NOMO-1 treated with DMSO at 0.1 percent for 48 hours (cell line): ENCODE results near the gene CYFIP2.

Experiments used
- DNase-seq: peaks from one replicate; lab custom pipeline; 2025; ENCODE audit not compliant: unreplicated experiment; lab: John Stamatoyannopoulos, UW

Gene CYFIP2

DNA sequence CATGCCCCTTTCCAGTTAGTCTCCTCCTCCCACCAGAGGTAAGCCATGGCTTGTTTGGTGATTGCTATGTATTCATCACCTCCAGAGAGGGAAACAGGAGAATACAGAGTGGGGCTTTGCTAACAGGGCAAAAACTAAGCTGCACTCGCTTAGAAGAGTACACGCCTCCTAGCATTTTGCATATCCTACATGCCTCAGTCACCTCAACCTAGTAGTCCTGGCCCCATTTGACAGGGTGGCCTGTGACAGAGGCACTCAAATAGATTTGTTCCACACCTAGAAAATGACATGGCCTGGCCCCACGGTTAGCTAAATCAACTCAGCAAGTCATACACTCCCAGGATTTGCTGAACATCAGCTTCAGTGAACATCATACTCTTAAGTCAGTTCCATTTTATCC lies 90.7 kb downstream of the CYFIP2 start:
- no peak for DNase-seq

DNA sequence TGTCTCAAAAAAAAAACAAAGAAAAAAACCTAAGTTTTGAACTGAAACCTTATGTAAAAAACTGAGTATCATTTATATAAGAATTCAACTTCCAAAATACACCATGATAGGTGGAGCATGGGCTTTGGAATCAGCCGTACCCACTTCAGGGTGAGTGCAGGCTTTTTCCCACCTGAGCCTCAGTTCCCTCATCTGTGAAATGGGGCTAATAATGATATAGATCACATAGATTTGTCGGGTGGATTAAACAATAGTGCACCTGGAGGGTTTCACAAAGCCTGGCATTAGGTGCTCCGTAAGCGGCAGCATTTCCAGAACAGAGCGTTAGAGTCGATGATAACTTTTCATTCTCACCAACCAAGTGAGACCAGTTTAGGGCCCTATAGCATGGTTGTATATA lies 91.9 kb downstream of the CYFIP2 start:
- DNase-seq, result no peak

DNA sequence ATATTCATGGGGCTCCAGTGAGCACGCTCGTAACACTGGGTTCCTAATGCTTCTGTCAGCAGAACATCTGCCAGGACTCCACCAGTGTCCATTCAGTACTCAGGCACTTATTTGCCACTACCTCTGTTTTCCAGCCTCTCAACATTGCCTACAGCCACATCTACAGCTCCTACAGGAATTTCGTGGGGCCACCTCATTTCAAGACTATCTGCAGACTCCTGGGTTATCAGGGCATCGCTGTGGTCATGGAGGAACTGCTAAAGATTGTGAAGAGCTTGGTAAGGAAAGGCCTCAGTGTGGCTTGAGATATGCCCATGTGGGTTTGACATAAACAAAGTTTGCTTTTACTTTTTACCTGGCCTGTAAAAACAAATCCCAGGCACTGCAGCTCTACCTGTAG lies 92.9 kb downstream of the CYFIP2 start:
- DNase-seq, result no peak

DNA sequence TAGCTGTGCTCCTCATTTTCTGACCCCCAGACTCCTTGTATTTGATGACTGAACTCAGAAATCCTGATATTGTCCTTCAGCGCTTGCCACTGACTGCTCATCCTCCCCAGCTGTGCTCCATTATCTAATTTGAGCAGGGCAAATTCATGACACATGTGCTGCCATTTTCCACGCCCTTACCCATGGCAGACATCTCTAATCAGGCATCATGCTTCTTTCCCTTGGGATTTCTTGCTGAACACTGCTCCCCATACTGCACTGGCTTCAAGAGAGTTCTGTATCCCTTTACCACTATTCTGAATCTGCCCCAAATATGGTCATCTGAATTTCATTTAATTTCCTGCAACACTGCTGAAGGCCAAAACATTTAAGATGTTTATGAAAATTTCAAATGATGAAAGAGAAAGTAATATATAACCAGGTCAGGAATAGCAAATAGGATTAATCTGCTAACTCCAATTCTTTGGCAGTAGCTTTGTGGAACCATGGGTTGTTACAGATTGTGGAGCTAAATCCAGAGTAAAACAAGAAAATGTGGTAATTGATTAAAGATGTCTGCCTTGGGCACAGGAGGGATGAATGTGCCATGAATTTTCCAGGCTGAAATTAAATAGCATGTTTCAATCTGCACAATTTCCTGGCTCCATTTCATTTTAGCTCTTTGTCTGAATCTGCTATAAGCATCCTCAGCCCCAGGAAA lies 93.6 kb downstream of the CYFIP2 start:
- no peak for DNase-seq

DNA sequence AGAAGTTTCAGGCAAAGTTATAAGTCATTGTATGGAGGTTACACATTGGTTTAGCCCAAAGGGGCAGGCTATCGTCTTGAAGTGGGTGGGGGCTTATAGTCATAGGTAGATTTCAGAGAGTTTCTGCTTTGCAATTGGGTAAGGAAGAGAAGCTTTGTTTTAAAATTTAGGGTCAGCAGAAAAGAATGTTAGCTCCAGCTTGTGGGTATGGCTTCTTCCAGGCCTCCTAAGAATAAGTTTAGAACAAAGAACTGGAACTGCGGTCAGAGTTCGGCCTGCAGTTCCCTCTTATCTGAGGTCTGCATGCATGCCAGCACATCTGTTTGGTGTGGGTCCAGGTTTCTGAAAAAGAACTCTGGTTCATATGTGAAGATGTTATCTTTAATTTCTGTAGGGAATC lies 96.1 kb downstream of the CYFIP2 start:
- peak; percentile 73 for DNase-seq

DNA sequence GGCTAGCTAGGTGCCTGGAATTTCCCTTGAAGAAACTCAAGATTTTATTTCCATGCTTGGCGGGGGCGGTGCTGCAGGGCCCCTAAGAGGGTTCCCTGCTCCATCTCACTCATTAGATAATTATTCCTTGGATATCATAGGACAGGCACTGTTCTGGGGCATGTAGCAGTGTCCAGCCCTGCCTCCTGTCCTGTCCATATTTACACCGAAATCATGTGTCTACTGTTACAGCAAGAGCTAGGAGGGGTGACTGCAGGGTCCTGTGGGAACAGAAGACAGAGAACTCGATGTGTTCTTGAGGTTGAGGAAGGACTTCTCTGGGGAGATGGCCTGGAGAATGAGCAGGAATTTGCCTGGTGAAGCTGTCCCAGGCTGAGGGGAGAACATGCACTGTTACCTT lies 96.6 kb downstream of the CYFIP2 start:
- no peak for DNase-seq

DNA sequence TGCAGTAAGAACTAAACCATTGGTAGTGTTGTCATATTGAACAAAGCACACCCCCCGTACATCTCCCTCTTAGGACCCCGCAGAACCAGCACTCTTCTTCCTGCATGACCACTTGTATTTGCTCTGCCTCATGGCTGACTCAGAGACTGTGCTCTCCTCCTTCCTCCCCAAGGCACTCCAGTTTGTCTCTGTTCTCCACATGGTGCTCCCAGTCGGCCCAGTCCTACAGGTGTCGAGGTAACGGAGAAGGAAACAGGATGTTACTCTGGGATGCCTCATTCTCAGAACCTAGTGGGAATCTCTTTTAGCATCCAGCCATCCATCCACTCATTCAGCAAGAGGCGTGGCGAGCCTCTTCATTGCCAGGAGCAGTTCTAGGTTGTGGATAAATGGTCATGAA lies 97.1 kb downstream of the CYFIP2 start:
- no peak for DNase-seq

DNA sequence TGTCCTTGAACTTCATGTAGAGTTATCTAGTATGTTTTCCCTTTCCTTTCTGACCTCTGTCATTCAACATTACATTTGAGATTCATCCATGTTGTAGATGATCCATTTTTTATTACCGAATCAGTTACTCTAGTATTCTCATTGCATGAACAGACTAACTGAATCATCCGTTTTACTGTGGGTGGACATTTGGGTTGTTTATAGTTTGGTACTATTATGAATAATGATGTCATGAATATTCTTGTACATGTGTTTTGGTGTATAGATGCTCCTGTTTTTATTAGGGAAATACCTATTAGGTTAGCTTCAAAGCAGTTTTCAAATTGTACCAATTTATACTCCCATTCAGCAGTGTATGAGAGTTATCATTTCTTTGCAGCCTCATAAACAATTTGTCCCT lies 99.8 kb downstream of the CYFIP2 start:
- no peak for DNase-seq

DNA sequence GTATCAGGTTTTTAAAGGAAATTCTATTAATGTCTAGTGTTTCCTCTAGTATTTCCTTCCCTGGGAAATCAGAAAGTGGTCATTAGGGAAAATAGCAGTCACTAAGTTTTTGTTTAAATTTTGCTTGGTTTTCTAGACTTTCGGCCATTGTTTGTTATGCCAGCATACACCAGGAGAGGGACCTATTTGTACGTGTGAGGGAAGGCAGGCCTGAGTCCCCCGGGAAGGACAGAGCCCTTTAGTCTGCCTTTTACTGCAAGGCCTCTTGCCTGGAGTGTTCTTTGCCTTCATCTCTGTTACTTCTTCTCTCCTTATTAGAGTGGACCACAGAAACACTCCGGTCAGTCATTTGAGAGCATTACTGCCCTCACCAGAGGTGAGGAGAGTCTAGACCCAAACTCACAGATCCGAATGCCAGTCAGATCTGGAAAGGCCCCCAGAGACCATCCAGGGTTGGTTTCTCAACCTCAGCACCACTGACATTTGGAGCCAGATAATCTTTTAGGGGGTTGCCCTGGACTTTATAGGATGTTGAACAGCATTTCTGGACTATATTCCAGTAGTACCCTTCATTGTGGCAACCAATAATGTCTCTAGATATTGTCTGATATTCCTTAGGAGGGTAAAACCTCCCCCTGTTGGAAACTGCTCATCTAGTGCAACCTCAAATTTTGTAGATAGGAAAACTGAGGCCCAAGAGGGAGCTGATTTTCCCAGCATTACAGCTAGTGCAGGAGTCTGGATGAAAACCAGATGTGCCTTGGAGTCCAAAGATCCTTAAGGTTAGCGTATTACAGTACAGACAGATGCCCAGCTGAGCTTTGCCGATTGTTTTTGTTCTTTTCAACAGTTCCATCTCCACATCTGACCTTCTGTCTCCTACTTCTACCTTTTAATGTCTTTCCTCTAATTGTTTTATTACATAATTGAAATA lies 101.1 kb downstream of the CYFIP2 start:
- DNase-seq, result no peak

DNA sequence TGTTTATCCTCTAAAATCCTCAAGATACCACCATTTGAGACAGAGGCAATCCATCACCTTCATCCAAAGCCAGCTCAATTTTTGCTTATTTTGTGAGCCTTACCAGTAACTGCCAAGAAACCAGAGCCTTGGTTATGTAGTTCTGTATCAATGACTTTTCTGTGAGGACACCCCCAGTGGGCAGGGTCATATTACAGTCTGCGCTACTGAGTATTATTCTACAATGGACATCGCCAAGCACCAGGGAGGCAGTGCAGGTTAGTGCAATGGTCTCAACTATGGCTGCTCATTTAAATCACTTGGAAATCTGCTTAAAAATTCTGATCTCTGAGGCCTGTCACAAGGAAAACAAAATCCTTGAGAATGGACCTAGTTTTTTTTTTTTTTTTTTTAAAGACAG lies 103.6 kb downstream of the CYFIP2 start:
- DNase-seq, result no peak

DNA sequence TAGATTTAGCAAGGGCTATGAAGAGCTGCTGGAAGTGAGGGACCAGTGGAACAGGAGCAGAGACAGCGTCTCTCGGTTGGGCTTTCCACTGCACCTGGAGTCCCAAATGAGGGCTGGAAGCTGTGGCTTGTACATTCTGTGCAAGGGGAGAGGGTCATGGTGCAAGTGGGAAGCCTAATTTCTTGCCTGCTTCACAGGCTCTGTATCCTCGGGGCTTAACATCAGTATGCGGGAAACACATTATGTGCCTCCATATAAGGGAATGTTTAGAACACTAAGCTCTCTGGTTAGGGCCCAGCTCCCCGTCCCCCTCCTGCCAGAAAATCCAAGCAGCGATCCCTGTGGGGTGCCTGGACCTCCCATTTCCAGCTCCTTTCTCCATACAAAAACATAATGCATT lies 105.0 kb downstream of the CYFIP2 start:
- DNase-seq, result no peak

DNA sequence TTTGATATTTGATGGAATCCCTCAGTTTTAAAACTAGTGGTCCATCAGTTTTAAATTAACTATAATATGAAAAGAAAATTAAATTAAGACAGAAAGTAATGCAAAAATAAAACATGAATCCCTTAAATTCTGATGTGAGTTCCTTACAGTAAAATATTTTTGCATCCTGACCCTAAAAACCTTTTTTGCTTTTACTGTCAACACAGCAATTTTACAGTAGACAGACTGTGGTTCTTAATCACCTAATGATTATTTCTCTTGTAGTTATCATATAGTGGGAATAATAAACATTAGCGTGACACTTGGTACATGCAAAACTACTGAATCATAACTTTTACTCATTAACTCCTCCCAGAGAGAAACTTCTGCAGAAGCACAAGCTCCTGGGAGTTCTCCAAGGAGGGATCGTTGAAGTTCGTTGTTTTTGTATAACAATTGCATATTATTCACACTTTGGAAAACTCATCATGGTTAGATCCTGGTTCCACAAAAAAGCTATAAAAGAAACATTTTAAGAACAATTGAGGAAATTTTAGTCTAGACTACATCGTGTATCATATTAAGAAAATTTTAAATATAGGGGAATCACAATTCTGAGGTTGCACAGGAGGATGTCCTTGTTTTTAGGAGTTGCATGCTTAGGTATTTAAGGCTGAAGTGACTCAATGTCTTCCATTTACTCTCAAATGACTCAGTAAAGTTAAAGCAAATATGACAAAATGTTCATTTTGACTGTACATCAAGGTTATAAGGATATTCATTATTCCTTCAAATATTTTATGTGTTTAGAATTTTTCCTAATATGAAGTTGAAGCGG lies 105.9 kb downstream of the CYFIP2 start:
- DNase-seq, result no peak

DNA sequence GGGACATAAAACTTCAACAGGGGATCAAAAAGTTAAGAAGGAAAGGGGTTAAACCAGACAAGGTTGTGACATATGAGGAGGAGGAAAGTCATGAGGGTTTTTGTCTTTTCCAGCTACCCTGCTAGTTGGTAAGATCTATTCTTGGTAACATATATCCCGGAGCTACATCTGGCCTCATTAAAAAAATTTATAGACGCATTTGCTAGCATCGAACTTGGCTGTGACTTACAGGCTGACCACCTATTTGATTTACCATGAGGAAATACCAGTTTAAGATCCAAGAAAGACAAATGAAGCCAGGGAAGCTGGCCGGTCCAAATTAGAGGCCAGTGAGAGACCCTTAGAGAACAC lies 106.5 kb downstream of the CYFIP2 start:
- DNase-seq, result no peak

DNA sequence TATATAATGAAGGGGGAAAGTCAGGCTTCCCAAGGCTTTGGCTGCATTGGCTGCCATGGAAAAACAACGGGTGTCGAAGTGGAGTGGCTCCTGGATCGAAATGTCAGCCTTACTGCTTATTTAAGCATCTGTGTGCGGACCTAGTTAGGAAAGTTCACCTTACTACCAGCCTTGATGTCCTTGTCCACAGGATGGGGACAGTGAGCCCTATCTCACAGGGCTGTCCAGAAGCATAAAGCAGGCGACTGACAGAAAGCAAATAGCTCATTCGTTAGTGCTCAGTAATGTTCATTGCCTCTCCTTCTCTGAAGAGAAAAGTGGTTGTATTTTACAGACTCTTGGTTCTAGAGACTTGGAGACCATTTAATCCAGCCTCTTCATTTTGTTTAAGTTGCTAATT lies 112.6 kb downstream of the CYFIP2 start:
- DNase-seq, result no peak

DNA sequence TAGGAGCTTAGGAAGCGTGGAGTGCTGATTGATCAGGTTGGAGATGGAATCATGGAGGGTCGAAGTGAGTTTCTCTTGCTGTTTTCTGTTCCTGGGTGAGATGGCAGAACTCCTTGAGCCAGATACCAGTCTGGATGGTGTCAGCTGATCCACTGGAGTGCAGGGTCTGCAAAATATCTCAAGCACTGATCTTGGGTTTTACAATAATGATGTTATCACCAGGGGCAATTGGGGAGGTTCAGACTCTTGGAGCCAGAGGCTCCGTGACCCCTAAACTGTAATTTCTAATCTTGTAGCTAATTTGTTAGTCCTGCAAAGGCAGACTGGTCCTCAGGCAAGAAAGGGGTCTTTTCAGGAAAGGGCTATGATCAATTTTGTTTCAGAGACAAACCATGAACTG lies 114.1 kb downstream of the CYFIP2 start:
- no peak for DNase-seq

DNA sequence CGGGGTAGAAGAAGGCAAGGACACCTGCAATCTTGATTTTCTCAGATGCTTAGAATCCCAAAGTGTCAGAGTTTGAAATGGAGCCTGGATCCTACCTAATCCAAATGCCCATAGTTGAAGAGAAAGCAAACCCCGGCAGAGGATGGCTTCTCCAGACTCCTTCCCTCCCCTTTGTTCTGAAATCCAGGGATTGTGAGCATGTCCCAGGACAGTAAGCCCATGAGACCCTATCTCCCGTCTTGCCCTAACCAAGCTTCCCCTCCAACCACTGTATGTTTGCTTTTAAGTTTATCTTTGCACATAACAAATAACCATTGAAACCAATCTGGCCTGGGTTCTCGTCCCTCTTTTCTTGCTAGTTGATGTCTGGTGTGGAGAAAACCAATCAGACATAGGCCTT lies 115.8 kb downstream of the CYFIP2 start:
- no peak for DNase-seq

DNA sequence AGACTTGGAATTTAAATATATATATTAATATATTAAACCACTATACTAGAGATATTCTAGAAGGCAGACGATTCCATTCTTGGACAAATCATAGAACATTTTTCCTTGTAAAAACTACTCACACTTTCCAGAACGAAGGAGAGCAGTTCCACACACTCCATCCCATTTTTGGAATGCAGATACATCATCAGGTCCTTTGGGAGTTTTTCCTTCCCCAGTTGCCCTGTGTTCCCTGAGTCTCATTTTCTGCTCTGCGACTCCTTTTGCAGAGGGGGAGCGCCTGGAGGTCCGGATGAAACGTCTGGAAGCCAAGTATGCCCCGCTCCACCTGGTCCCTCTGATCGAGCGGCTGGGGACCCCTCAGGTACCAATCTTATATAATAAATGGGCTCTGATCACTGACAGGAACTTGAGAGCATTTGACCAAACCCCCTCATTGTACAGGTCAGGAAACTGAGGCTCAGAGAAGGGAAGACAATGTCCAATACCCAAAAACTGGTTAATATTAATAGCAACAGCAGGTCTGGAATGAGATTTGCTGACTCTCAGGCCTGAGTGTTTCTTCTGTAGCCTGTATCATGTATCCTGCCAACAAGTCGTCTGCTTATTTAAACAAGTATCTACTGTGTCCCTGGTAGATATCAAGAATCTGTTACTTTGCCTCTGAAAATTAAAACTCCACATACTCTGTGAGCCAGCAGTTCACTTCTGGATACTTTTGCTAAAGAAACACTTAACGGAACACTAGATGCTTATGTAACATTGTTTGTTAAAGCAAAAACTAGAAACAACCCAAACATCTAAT lies 117.3 kb downstream of the CYFIP2 start:
- DNase-seq, result no peak

DNA sequence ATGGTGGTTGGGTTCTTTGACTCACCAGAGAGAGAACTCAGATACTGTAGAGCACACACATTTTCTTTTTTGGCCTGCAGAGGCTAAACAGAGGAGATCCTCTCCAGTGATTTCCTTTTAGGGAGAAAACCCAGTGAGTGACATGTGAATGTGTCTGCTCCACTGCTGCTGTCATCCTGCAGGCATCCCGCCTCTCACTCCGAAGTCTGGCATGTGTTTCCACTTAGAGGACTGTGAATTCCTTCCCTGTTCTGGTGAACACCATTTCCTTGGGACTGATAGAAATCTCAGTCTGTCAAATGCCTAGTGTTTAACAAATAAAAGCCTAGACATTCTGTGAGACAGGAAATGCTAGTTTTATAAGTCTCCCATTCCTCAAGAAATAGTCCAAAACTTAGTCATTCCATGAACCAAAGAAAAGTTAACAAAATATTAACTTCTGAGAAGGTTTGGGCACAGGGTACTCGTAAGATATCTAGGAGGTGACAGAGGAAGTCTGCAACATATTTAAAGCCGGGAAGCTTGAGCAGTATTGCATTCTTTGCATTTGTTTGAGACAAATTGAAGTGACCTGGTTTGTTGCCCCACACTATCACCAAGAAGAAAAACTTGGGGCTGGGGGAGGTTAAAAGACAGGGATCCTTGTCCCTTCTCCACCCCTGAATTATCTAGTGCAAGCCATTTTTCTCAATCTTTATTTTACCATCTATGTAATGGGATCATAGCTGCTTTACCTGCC lies 119.2 kb downstream of the CYFIP2 start:
- DNase-seq, result no peak

DNA sequence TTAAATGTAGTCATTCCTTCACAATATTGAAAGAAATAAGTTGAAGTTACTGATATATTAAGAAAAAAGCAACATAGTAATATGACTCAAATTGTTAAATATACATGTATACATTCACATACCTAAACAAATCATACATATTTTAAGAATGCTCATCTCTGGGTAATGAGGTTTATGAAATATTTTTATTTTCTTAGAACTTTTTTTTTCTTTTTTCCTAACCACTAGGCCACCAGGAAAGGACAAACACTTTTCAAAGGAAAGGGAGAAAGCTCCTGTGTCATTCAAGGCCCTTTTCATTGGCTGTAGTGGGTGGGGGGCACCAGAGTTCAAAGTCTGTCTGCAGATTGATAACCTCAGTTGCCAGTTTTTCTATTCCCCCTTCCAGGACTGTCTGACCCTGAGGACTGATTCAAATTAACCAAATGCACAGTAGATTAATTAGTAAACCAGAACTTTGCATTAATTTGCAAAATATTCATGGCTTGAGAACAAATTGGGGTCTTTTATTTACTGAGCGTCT lies 121.2 kb downstream of the CYFIP2 start:
- no peak for DNase-seq

DNA sequence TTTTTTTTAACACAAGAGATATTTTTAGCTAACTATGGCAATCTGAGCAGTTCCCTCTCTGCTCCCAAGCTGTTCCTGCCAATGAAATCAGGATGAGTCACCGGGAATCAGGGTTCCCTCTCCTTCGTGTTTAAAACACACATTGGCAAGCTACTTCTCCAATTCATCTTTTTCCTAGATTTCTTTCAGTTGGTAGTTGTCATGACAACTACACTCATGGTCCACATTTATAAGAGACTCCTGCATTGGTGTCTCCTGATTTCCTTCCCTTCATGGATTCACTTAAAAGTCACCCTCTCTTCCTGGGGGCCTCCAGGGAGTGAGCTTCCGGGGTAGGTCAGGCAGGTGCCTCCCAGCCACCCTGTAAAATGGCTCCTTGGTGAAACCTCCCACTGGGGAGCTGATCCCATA lies 121.8 kb downstream of the CYFIP2 start:
- DNase-seq, result no peak
